HG03521 (cell line): Measurements from ENCODE around the gene NATD1.
A peak's percentile ranks its signal among the peaks of the same experiment; 100 is the strongest.

ENCODE experiments used
- ATAC-seq: cut with Tn5 transposase; IDR thresholded peaks from one replicate; pipeline ENCODE4 v1.9.1; 2021; ENCODE audit warnings: mild to moderate bottlenecking, moderate library complexity; ENCODE audit not compliant: unreplicated experiment

NATD1 gene

DNA sequence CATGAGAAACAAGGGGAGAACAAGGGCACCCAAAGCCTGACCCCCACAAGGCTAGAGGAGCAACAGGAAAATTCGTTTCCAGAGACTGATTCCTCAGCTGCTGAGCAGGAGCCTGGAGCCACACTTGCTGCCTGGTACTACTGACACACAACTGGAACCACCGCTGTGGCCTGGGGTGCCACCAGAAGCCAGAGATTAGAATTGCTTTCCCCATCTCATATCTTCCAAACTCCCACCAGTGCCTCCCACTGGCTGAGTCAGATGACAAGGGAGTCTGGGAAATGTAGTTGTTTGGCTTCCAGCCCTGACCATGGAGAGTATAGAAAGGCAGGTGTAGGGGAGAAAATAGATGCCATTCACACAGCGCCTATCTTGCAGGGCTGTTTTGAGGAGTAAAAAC is 35.1 kb downstream of the NATD1 start:
- no peak for ATAC-seq

DNA sequence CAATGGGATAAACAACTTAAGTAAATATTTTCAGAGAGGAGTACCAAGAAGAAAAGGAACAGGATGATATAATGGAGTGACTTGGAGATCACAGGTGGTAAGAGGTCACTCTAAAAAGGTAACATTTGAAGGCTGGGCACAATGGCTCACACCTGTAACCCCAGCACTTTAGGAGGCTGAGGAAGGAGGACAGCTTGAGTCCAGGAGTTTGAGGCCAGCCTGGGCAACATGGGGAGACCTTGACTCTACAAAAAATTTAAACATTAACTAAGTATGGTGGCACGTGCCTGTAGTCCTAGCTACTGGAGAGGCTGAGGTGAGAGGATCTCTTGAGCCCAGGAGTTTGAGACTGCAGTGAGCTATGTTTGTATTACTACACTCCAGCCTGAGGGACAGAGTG is 35.9 kb downstream of the NATD1 start:
- no peak for ATAC-seq

DNA sequence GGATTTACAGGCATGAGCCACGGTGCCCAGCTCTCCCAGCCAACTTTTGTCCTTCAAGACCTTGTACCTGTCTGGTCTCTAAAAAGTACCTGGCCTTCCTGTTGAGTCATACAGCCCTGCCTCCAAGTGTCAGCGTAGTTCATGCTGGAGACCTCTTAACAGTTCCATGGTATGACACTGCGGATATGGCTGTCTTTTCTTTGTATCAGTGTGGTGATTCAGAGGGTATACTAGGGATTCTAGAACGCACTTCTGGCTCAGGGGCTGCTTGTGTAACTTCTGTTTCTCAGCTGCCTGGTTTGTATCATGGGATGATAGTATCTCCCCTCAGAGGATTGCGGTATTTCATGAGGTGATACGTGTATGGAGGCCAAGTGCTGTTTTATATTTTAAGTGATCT is 37.3 kb downstream of the NATD1 start:
- no peak for ATAC-seq

DNA sequence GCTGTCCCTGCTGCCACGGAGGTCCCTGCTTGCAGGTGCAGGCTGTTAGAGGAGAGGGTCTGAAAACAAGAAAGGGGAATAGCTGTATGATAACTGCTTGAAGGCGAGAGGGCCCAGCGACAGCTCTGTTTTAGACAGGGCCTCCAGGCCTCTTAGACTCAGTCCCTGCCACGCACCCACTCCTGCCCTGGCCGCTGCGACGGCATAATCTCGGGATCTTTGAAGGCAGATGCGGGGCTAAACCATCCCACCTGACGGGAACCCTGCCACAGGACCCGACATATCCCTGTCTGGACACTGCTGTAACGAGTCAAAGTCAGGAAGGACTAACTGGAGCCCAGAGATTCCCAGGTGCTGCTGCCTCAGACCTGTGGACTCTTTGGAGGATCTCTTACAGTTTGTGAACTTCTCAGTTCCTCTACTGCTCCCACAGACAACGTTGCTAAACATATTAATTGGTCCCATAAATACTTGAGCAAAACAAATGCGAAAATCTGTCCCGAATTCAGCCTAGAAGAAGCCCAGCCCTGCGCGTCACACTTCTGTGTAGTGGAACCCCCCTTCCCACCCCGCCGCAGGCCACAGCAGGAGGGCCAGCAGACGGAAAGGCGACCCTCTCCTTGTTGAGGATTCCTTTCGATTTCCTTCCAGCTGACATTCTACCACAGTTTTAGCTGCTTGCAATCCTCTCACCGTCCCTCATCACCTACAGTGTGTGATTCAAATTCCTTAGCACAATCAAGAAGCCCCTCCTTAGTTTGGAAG is 38.3 kb downstream of the NATD1 start:
- ATAC-seq, result peak; percentile 12

DNA sequence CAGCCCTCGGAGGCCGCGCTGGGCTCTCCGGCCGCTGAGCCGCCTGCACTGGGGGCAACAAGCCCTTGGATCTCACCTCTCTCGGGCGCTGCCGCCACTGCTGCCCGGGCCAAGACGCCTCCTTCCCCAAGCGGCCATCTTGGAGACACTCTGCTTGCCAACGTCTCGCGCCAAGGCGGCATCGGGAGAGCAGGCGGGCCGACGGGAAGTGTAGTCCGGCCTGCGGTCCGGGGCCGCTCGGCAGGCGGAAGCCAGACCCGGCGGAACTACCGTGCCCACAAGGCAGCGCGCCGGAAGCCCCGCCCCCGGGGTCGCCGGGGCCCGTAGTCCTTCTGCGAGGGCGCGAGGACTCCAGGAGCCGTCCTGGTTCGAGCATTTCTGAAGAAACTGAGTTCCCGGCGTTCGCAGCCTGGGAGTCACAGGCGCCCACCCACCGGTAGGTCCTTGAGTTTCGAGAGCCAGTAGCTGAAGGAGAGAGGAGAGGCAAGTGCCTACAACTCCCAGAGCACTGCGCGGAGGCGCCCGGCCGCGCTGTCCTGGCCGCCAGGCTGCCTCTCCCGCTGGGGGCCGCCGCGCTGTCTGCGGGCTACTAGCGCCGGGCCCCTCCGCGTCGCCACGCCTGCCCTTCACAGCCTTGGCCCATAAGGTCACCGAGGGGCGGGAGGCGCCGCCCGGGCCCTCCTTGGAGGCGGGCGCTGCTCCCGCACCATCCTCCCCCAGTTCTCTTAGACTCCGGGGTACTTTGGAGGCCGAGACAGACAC is 39.0 kb downstream of the NATD1 start, which contains the start of gene TMEM11:
TSS of gene TMEM11 (minus strand) at position 147 of the 762 bp plus-strand sequence. CDS start at position 138, 9 bp downstream.
- peak; percentile 84 for ATAC-seq

DNA sequence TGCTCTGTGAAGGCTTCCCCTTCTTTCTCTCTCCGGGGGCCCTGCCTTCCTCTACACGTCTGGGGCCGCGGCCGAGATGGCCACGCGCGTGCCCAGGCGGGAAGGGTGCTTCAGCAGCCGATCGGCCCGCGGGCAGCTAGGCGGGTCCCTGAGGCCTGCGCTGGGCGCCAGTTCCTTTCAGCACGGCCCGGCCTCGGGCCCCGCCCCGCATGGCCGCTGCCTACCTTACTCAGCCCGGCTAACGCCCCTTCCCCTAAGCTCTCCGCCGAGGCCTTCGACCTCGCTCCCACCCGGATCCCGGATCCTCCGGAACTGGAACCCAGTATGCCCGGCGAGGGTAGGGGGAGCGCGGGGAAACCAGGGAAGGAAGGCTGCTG is 39.6 kb downstream of the NATD1 start:
- peak; percentile 11 for ATAC-seq

DNA sequence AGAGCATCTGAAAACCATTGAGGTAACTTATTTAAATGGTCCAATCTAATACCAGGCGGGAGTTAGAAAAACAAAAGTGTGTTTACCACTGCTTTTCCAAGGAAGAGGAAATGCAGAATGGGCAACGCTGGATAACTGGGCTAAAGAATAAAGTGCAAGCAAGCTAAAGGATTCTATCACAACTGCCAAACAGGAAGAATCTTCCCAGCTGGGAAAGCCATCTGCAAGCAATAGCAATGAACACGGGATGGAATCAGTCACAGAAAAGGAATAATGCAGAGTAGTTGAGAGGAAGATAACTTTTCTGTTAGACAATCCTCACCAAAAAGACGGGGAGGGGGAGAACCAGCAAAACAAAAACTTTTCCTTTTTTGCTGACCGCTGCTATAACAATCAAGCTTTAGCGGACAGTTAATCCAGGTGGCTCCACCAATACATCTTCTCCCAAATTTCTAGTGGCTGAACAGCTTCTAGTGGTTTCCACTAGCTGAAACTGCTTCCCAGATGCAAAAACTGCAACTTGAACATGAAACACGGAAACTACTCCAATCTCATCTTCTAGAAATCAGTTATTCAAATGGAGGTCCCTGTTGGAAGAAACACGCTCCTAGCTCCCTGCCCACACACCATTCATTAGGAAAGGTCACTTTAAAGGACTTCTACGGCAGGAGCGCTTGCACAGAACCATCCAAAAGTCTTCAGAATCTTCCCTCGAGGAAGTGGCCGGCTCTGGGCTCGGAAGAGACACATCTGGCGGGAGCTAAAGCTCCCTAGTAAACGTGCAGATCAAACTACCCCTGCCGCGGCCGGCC is 40.2 kb downstream of the NATD1 start:
- no peak for ATAC-seq

DNA sequence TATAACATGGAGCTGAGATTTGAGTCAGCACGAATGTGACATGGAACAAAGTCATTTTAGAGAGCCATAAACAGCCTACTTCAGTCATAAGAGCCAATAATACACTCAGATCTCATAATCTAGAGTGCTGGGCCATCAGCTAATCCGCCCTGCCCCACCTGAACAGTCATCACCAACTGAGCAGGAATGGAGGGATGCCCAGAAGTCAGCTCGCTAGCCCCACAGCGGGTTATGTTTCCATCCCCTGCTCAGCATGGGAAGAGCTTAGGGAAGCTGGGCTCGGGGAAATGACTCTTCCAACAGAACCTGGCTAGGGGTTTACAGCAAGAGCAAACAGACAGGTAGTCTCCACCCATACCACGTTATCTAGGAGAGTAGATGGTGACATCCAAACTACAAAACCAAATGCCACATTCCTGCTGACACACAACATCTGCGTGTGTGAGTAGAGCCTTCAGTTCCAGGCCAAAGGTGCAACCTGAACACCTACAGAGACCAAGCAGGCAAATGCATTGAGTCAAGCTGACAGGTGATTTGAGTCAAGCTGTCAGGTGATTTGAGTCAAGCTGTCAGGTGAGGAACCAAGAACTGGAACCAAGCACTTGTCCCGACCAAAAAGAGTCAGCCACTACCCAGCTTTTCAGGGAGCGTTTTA is 41.3 kb downstream of the NATD1 start:
- no peak for ATAC-seq

DNA sequence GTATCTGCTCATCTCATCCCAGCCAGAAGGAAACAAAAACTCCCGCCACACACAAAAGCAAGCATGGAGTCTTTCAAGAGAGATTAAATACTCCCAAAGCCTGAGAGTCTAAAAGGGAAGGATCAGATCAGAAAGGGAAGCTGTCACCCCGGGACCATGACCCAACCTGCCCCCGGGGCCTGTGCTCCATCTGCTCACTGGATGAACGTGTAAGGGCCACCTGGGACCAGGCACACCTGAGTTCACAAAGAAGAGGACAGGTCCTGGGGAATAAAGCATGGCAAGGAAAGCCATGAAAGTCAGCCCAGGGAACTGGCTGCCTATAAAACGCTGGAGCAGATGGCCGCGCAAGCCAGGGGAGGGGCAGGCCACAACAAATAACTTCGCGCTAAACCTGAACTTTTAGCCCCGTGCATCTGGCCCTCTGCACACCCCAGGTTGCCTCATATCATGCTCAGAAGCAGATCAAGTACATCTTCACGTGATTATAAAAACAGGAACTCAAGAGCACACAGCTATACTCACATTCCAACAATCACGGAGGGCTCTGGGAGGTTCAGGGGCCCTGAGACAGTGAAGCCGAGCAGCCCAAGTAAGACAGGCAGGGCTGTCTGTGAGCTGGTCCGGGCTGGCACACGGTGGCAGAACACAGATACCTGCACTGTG is 42.7 kb downstream of the NATD1 start:
- ATAC-seq, result no peak

DNA sequence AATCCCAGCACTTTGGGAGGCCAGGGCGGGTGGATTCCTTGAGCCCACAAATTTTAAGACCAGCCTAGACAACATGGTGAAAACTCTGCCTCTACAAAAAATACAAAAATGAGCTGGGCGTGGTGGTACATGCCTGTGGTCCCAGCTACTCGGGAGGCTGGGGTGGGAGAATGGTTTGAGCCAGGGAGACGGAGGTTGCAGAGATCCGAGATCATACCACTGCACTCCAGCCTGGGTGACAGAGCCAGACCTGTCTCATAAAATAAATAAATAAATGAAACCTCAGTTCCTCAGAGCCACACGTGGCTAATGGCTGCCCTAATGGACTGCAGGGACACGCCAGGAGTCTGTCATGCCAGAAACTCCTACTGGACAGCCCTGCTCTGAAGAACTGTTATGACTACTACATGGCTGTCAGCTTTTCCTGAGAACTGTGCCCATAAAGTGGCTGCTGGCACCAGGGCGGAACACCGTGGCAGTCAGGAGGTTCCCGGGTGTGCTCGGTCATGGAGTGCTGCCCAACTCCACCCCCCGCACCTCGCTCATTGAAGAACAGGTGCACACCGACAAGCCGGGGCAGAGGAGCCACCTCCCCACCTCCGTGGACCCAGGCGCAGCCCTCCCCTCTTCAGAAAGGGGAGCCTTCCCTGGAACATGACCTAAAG is 43.6 kb downstream of the NATD1 start:
- ATAC-seq, result no peak

DNA sequence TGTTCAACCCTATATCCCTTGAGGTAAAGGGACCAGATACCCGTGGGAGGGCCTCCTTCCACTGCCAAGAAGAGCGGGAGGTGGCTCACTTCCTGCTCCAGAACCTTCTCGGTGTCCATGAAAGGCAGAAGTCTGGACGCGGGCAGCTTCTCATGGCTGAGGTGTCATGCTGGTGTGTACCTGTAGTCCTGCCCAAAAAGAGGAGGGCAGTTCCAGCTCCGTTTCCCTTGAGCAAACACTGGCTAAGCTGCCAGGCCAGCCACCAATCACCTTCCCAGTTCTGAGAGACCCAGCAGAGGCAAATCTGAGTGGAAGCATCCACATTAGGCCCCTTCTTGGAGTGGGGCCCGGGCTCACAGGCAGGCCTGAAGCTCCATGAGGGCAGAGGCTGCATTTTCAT is 44.9 kb downstream of the NATD1 start:
- ATAC-seq, result no peak

DNA sequence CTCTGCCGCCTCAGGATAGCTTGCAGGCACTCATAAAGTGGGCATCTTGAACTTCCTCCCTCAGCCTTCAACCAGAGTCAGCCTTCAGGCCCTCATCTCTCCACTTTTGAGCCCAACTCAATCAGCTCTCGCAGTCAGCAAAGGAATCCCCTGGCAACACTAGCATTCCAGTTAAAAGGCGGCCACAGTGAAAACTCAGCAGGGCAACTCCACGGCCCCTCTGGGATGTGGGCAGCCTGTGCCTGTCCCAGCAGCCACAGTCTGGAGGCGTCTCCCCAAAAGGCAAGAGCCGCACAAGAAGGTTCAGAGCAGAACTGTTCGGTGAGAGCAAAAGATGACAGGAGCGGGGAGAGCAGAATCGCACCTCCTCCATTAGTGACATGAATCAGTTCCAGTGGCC is 48.3 kb downstream of the NATD1 start:
- ATAC-seq, result no peak

DNA sequence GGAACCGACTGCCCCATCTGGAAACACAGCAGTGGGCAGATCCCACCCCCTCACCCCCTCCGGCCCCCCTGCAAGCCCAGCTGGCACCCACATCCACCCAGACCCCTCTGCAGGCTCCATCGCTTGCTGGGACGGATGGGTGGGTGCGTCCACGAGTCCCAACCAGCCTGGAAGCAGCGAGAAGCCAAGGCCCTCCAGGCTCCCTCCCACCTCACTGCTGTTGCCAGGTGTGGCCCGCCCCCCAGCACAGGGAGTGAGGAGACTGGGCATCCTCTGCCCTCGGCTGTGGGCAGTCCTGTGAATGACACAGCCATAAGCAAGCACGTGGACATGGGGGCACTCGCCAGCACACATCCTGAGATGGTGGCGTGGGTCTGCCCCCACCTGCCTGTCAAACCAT is 50.7 kb downstream of the NATD1 start:
- no peak for ATAC-seq

DNA sequence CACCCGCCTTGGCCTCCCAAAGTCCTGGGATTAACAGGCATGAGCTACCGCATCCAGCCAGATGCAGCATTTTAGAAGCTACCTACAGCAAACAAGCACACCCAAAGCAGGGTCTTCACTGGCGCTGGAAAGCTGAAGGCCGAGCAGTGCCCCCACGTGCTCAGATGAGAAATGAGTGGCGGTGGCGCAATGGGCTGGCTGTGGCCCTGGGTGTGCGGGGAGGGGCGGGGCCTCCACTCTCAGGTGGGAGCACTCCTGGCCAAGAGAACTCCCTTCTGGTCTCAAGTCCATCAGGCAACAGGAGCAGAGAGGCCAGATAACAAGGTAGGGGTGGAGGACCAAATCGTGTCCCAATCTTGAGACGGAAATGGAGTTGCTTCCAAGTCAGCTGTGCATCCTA is 51.3 kb downstream of the NATD1 start:
- no peak for ATAC-seq

DNA sequence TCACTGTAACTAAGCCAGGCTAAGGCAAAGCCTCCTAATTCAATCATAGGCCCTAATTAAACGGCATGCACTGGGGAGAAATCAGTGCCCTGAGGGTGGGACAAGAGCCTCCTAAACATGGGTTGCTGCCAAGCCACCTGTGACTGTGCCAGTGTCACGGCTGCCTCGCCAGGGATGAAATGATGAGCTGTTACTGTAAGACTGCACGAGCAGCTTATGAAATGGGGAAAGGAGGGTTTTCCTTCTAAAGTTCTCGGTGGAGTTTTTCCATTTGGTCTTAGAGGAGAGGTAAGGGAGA is 52.0 kb downstream of the NATD1 start:
- ATAC-seq, result no peak

DNA sequence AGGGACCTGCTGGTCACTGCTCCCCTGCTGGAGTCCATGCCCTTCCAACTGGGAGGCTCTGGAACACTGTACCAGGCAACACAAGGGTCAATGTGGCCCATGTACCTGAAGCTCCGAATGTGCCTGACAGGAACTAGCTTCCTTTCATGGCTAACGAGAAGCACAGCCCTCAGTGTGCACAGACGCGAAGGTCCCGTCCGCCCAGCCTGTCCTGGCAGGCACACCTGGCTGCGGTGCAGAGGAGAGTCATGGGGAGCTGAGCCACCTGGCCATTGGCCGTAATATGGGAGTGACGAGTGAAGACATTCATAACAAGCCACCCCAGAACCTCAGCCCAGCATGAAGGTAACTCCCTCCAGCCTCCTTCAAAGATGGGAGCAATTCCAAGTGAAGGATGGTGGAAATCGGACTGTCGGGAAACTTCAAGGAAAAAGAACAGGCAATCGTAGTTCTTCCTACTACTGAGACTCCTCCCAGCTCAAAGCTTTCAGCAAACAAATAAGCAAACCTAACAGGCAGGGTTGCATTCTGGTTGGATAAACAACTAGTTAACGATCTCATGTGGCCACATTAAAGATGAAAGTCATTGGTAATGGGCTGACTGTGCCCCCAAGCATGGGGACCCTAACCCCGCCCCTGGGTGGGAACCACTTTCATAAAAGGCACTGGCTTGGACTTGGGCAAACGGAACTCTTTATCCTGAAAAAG is 52.5 kb downstream of the NATD1 start:
- no peak for ATAC-seq

DNA sequence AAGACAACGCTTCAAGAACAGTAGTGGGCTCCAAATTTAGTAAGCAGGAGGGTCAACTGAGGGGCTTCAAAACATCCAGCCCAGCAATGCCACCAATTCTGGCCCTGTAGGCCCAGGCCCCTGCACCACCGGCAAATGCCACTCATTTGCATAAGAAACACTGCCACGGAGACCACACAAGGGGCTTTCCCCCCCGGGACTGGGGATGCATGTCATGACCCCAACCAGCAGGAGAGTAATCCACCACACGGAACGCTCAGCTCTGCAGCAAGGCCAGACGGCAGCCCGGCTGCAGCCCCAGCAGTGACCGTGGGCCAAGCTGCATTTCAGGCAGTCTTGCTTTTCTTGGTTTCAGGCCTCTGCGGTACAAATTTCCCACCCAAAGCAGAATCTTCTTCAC is 53.4 kb downstream of the NATD1 start:
- no peak for ATAC-seq

DNA sequence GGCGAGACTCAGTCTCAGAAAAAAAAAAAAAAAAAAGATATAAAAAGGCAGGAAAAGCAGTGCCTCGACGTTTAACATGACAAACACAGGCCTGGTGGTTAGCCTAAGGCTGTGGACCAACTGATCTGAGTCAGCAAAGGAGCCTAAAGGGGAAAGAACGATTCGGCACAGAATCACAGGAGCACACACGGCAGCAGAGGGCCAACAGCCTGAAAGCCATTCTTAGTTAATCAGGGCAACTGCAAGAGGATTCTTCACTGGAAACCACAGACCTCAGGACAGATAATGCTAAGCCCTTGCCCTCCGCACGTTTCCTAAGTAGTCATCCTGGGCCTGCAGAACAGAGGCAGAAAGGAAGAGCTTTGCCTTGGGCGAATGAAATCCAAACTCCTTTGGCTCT is 53.9 kb downstream of the NATD1 start:
- ATAC-seq, result no peak

DNA sequence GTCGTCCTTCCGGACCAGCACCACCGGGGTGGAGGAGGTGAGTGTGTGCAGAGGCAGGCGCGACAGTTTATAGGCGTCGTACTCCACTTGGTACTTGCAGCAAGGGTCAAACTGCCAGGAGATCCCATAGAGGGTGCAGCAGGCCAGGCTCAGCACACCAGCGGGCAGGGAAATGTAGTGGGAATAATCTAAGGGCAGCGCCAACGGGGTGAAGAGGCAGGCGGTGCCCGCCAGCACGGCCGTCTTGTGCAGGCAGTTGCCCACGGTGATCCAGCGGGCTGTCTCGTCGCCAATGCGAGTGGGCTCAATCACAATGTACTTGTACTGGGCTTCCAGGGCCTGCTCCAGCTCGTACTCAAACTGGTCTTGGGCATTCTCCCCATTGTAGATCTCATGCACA is 54.8 kb downstream of the NATD1 start:
- no peak for ATAC-seq

DNA sequence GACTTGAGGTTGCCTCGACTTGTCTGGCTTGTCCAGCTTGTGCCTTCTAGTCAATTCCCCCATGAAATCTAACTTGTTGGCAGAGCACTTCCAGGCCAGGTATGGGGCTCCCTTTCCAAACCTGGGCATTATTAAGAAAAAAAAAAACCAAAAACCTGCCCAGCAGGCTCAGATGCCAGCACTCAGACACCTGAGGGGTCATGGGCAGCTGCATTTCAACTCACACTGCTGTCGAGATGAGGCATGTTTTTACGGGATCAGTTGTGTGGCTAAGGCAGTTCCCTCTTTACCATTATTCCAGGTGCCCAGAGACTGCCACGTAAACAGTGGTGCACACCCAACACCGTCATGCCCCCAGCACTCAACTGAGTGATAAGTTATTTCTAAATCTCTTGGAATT is 57.1 kb downstream of the NATD1 start:
- no peak for ATAC-seq
